ENCODE data around the gene ZC3H7B. TPM values are rescaled to one million over a fixed set of nuclear protein-coding genes. Genes with fewer than 3 reads are reported as not detected.

ZC3H7B gene
- total RNA-seq, 1 experiment from 2014 or later = 42.0 TPM

DNA sequence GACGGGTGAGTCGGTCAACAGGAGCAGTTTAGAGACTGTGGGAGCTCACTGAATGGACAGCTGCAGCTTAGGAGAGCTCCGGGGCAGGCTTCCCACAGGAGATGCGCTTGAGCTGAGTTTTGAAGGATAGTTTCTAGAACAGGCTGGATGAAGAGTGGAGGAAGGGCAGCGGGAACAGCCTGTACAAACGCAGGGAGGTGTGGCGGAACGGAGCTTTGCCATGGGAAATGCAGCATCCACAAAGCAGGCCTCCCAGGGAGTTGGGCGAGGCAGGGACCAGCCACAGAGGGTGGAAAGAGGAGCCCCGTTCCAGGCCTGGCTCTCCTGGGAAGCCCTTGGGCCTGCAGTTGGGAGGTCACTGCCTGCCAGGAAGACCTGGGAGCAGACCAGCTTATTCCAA lies 53.7 kb downstream of the ZC3H7B start:
- ATAC-seq = no peak
- POLR2A ChIA-PET = no interaction called here
- peaks cover 4 to 20% of the 10 kb centered on the region in 2 experiments; a peak in 3 of 4 replicates for H3K36me3 ChIP-seq (ENCODE audit: control insufficient read depth in 1 of 2, insufficient read depth in 2 of 2, low read length in 2 of 2)

More for the DNA sequence above, 53.7 kb downstream of the ZC3H7B start:
- TF ChIP-seq RAD21 (IDR thresholded peaks at IDR 0.05; ENCODE audit: low read depth) = no peak
- TF ChIP-seq ZNF274 (IDR thresholded peaks at IDR 0.05; ENCODE audit: low read depth, low read length) = no peak
- no peak for TF ChIP-seq EZH2 (IDR thresholded peaks at IDR 0.05)
- TF ChIP-seq, protein P1, sequence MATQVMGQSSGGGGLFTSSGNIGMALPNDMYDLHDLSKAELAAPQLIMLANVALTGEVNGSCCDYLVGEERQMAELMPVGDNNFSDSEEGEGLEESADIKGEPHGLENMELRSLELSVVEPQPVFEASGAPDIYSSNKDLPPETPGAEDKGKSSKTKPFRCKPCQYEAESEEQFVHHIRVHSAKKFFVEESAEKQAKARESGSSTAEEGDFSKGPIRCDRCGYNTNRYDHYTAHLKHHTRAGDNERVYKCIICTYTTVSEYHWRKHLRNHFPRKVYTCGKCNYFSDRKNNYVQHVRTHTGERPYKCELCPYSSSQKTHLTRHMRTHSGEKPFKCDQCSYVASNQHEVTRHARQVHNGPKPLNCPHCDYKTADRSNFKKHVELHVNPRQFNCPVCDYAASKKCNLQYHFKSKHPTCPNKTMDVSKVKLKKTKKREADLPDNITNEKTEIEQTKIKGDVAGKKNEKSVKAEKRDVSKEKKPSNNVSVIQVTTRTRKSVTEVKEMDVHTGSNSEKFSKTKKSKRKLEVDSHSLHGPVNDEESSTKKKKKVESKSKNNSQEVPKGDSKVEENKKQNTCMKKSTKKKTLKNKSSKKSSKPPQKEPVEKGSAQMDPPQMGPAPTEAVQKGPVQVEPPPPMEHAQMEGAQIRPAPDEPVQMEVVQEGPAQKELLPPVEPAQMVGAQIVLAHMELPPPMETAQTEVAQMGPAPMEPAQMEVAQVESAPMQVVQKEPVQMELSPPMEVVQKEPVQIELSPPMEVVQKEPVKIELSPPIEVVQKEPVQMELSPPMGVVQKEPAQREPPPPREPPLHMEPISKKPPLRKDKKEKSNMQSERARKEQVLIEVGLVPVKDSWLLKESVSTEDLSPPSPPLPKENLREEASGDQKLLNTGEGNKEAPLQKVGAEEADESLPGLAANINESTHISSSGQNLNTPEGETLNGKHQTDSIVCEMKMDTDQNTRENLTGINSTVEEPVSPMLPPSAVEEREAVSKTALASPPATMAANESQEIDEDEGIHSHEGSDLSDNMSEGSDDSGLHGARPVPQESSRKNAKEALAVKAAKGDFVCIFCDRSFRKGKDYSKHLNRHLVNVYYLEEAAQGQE (IDR thresholded peaks at IDR 0.05; ENCODE audit: low read depth) = no peak
- TF ChIP-seq CBX3 (IDR thresholded peaks at IDR 0.05; ENCODE audit: low read depth) = no peak
- no peak for TF ChIP-seq POLR2A (IDR thresholded peaks at IDR 0.05; ENCODE audit: borderline replicate concordance, extremely low read depth, insufficient read depth, insufficient read length)
- TF ChIP-seq EZH2phosphoT487 (IDR thresholded peaks at IDR 0.05; ENCODE audit: borderline replicate concordance) = no peak
- TF ChIP-seq SIN3A (IDR thresholded peaks at IDR 0.05; ENCODE audit: low read depth) = no peak
- no peak for TF ChIP-seq TCF7L2 (IDR thresholded peaks at IDR 0.05; ENCODE audit: borderline replicate concordance, extremely low read depth, insufficient read depth, insufficient read length)
- TF ChIP-seq YY1 (IDR thresholded peaks at IDR 0.05; ENCODE audit: extremely low read depth, insufficient replicate concordance, low read depth, low read length) = no peak
- no peak for TF ChIP-seq CEBPB (IDR thresholded peaks at IDR 0.05; ENCODE audit: low read depth)
- TF ChIP-seq, protein P2, sequence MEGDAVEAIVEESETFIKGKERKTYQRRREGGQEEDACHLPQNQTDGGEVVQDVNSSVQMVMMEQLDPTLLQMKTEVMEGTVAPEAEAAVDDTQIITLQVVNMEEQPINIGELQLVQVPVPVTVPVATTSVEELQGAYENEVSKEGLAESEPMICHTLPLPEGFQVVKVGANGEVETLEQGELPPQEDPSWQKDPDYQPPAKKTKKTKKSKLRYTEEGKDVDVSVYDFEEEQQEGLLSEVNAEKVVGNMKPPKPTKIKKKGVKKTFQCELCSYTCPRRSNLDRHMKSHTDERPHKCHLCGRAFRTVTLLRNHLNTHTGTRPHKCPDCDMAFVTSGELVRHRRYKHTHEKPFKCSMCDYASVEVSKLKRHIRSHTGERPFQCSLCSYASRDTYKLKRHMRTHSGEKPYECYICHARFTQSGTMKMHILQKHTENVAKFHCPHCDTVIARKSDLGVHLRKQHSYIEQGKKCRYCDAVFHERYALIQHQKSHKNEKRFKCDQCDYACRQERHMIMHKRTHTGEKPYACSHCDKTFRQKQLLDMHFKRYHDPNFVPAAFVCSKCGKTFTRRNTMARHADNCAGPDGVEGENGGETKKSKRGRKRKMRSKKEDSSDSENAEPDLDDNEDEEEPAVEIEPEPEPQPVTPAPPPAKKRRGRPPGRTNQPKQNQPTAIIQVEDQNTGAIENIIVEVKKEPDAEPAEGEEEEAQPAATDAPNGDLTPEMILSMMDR (IDR thresholded peaks at IDR 0.05 in 2 of 3, conservative IDR thresholded peaks at IDR 0.05 in 1 of 3; ENCODE audit: borderline replicate concordance in 1 of 3, insufficient read depth in 1 of 3, low read depth in 2 of 3, low read length in 2 of 3) = no peak
- no peak overlapping the region for H3K4me2 ChIP-seq (ENCODE audit: low read length)
- no peak overlapping the region for H3K27ac ChIP-seq (ENCODE audit: low read depth, low read length)
- ChIA-PET RAD21 (ENCODE audit: low non-redundant PET in 1 of 2, low total read pairs in 2 of 2, uncharacterized antibody in 2 of 2, unreplicated experiment in 2 of 2) (no interaction called here), CTCF (no interaction called here)
- H3K4me1 ChIP-seq (ENCODE audit: control insufficient read depth in 1 of 2, insufficient read depth in 2 of 2, low read length in 2 of 2) = peaks cover 0 to 16% of the 10 kb centered on the region in 2 experiments; a peak in 2 of 4 replicates
- no peaks in the 10 kb centered on the region for H3K9me3 ChIP-seq (ENCODE audit: control insufficient read depth in 1 of 2, insufficient read depth in 1 of 2, low read depth in 1 of 2, low read length in 2 of 2)
- no peaks in the 10 kb centered on the region for H3K9me2 ChIP-seq (ENCODE audit: insufficient read depth)
- no peaks in the 10 kb centered on the region for H4K20me1 ChIP-seq (ENCODE audit: insufficient read depth)
- DNase-seq (ENCODE audit: low read depth, low spot score) = no peak
- H3K79me2 ChIP-seq (ENCODE audit: insufficient read depth, low read length) = no peaks in the 10 kb centered on the region
- H3K27me3 ChIP-seq (ENCODE audit: insufficient read depth, low read length) = no peaks in the 10 kb centered on the region
- intact Hi-C loops (cut with micrococcal nuclease) = no loop called here
- no TSS peak for BruUV-seq (replicated peaks)
- no peak overlapping the region for H3K4me3 ChIP-seq (replicated peaks in 1 of 2; ENCODE audit: low read depth in 1 of 2, low read length in 2 of 2)
- H2AFZ ChIP-seq (ENCODE audit: low read depth, low read length, poor library complexity, severe bottlenecking) = no peak overlapping the region
- H3K9ac ChIP-seq (ENCODE audit: low read length) = no peak overlapping the region

Data from HCT116 (cell line).